ENCODE data around the gene GBP2.

- TF ChIP-seq CTCF (conservative IDR thresholded peaks at IDR 0.05; ENCODE audit: low read depth, low read length) (no peak), EZH2 (IDR thresholded peaks at IDR 0.05; ENCODE audit: low read length, unreplicated experiment) (no peak)
Observed at GRCh38 chr1:89089962-89090361, 36.0 kb downstream of the GBP2 start.

Data from PC-3 (cell line).